ENCODE results near the gene BAG1. TPM values are rescaled to one million over a fixed set of nuclear protein-coding genes. Genes with fewer than 3 reads are reported as not detected.
A peak's percentile ranks its signal among the peaks of the same experiment; 100 is the strongest.

Gene BAG1
- total and polyA plus RNA-seq, 2 of the 13 experiments (the other 11 are each of a cell fraction or from before 2014, with no cell fraction given) = 23.1 to 59.5 TPM

DNA sequence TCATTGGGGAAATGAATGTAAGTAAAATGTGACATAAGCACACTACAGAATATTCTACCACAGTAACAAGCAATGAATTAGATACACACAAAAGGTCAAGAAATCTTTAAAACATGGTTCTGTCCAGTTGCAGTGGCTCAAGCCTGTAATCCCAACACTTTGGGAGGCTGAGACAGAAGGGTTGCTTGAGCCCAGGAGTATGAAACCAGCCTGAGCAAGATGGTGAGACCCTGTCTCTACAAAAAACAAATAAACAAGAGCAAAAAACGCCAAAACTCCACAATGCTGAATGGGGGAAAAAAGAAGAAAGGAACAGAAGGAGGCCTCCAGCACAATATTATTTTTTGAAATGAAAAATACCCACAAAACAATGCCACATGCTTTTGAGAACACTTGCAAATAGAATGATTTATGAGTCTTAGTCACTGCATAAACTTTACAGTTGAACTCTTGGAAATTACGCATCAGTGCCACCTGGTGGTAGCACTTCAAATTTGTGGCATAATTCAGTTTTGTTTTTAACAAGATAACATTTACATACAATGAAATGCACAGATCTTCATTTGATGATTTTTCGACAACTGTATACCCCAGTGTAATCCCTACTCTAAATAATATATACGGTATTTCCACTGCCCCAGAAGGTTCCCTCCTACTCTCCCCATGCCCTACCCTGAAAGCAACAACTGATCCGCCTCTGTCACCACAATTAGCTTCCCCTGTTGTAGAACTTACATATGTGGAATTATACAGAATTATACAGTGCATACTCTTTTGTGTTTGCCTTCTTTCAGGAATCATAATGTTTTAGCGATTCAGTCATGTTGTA, 39.0 kb downstream of the BAG1 start:
- H3K9me3 ChIP-seq (ENCODE audit: low read length) = no peaks in the 10 kb centered on the region
- no peaks in the 10 kb centered on the region for H4K20me1 ChIP-seq (ENCODE audit: insufficient read depth, low read length)
- H3K4me2 ChIP-seq (ENCODE audit: low read depth, low read length) = no peak overlapping the region
- intact Hi-C loops (cut with micrococcal nuclease; ENCODE audit: unreplicated experiment) = loop anchor here (1.0 to 5.0 kb wide), 3 partner anchors 37 to 144 kb away; partner anchors contain the start of gene BAG1
- H3K79me2 ChIP-seq (ENCODE audit: insufficient read depth, low read length) = no peaks in the 10 kb centered on the region
- no peak overlapping the region for H3K9ac ChIP-seq (ENCODE audit: insufficient read depth, low read depth, low read length)
- peak; percentile 88 for FAIRE-seq
- in situ Hi-C loops (cut with HindIII; ENCODE audit: extremely low pct_ligation_motif_present, low pct_unique_long_range_greater_than_20kb) = loop anchor here (5.0 kb wide), 1 partner anchor 143 kb away; no protein-coding TSS in a partner anchor
- ATAC-seq = no peak
- no peak overlapping the region for H3K4me3 ChIP-seq (replicated peaks in 1 of 3; ENCODE audit: insufficient read depth in 1 of 3, low read depth in 2 of 3, low read length in 3 of 3)
- peaks cover 0 to 8% of the 10 kb centered on the region in 2 experiments; a peak in 3 of 5 replicates for H3K27me3 ChIP-seq (ENCODE audit: control insufficient read depth in 1 of 2, insufficient read depth in 2 of 2, low read length in 2 of 2)
- no peaks in the 10 kb centered on the region for H3K36me3 ChIP-seq (replicated peaks in 1 of 2; ENCODE audit: control insufficient read depth in 1 of 2, insufficient read depth in 2 of 2, low read length in 2 of 2)
- H2AFZ ChIP-seq (ENCODE audit: low read length) = no peak overlapping the region
- peak; percentile 57 for DNase-seq (ENCODE audit: low spot score)
- WGBS (ENCODE audit: low lambda C conversion rate) = 15% methylated on average over 6 of the region's 6 CpGs
- TF ChIP-seq REXO4 (CRISPR knock-in tag; IDR thresholded peaks at IDR 0.05; ENCODE audit: borderline replicate concordance) (no peak), SMC3 (IDR thresholded peaks at IDR 0.05; ENCODE audit: low read length) (peak; percentile 89), GATAD2A (CRISPR knock-in tag; IDR thresholded peaks at IDR 0.05) (peak; percentile 41; the same call in 1 of the 2 replicates), RAD21 (CRISPR knock-in tag; IDR thresholded peaks at IDR 0.05) (peak; percentile 78), MIXL1 (CRISPR knock-in tag; IDR thresholded peaks at IDR 0.05) (0 out of 2 replicates have a peak, but pooled peaks have one; percentile 51), STAG1 (CRISPR knock-in tag; IDR thresholded peaks at IDR 0.05) (peak; percentile 88), ZNF354B (CRISPR knock-in tag; IDR thresholded peaks at IDR 0.05) (no peak)
- TF ChIP-seq, protein P1, sequence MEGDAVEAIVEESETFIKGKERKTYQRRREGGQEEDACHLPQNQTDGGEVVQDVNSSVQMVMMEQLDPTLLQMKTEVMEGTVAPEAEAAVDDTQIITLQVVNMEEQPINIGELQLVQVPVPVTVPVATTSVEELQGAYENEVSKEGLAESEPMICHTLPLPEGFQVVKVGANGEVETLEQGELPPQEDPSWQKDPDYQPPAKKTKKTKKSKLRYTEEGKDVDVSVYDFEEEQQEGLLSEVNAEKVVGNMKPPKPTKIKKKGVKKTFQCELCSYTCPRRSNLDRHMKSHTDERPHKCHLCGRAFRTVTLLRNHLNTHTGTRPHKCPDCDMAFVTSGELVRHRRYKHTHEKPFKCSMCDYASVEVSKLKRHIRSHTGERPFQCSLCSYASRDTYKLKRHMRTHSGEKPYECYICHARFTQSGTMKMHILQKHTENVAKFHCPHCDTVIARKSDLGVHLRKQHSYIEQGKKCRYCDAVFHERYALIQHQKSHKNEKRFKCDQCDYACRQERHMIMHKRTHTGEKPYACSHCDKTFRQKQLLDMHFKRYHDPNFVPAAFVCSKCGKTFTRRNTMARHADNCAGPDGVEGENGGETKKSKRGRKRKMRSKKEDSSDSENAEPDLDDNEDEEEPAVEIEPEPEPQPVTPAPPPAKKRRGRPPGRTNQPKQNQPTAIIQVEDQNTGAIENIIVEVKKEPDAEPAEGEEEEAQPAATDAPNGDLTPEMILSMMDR (CRISPR knock-in tag; IDR thresholded peaks at IDR 0.05) = peak; percentile 75
- TF ChIP-seq, protein P2, sequence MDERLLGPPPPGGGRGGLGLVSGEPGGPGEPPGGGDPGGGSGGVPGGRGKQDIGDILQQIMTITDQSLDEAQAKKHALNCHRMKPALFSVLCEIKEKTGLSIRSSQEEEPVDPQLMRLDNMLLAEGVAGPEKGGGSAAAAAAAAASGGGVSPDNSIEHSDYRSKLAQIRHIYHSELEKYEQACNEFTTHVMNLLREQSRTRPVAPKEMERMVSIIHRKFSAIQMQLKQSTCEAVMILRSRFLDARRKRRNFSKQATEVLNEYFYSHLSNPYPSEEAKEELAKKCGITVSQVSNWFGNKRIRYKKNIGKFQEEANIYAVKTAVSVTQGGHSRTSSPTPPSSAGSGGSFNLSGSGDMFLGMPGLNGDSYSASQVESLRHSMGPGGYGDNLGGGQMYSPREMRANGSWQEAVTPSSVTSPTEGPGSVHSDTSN (CRISPR knock-in tag; IDR thresholded peaks at IDR 0.05) = no peak
- TF ChIP-seq, protein P3, sequence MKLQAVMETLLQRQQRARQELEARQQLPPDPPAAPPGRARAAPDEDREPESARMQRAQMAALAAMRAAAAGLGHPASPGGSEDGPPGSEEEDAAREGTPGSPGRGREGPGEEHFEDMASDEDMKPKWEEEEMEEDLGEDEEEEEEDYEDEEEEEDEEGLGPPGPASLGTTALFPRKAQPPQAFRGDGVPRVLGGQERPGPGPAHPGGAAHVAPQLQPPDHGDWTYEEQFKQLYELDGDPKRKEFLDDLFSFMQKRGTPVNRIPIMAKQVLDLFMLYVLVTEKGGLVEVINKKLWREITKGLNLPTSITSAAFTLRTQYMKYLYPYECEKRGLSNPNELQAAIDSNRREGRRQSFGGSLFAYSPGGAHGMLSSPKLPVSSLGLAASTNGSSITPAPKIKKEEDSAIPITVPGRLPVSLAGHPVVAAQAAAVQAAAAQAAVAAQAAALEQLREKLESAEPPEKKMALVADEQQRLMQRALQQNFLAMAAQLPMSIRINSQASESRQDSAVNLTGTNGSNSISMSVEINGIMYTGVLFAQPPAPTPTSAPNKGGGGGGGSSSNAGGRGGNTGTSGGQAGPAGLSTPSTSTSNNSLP (IDR thresholded peaks at IDR 0.05; ENCODE audit: low read depth, low read length) = peak; percentile 36; the same call in 1 of the 2 replicates
- H3K4me1 ChIP-seq (ENCODE audit: insufficient read depth, low read length) = peaks cover 30% of the 10 kb centered on the region
- no peak overlapping the region for H3K27ac ChIP-seq (ENCODE audit: extremely low read length, insufficient read depth, low read length)
- CTCF ChIA-PET (ENCODE audit: low intra/inter-chr PET ratio, low total read pairs) = interaction anchor here (5.0 kb wide), 1 partner anchor 144 kb away, joined by 80 read pairs; no protein-coding TSS in a partner anchor
- POLR2A ChIA-PET = interaction anchor here (1.1 kb wide), 1 partner anchor 149 kb away, joined by 5 read pairs; the partner anchor contains the start of gene SMU1
- BruUV-seq (replicated peaks) = no TSS peak

Measured in HepG2 (cell line).